Aorta (tissue), 5 donors: Measurements from ENCODE around the gene WDR20. TPM values are rescaled to one million over a fixed set of nuclear protein-coding genes. Genes with fewer than 3 reads are reported as not detected.
A peak's percentile ranks its signal among the peaks of the same experiment; 100 is the strongest.
"Not testable (repeated sequence)": the region's sequence is repeated elsewhere in the genome, so short reads cannot be mapped to it uniquely, and the experiment has no call there.

Source experiments
- ATAC-seq: fragments of 200-7000 bp; cut with Tn5 transposase; one replicate; pipeline ENCODE4 v1.9.1; 2022; ENCODE audit warnings: moderate library complexity; ENCODE audit not compliant: low FRiP score
- DNase-seq, 2 donors: peaks; one replicate each; pipeline ENCODE4 v3.0.0-alpha.2; 2020
- H3K27ac ChIP-seq, 2 donors: one replicate each; pipeline ENCODE4 v1.5.1; 2013; ENCODE audit warnings: low read length in 2 of 2, mild to moderate bottlenecking in 2 of 2, moderate library complexity in 2 of 2, control low read depth in 1 of 2, inconsistent platforms in 1 of 2, low read depth in 1 of 2
- H3K27me3 ChIP-seq, 2 donors: one replicate each; pipeline ENCODE4 v1.6.1; 2013; ENCODE audit warnings: control low read depth in 1 of 2, low read length in 1 of 2, mild to moderate bottlenecking in 1 of 2, moderate library complexity in 1 of 2; ENCODE audit not compliant: insufficient read depth in 2 of 2, control insufficient read depth in 1 of 2
- H3K36me3 ChIP-seq, 2 donors: one replicate each; pipeline ENCODE4 v1.6.1; 2013; ENCODE audit warnings: control low read depth in 1 of 2, low read length in 1 of 2, mild to moderate bottlenecking in 1 of 2; ENCODE audit not compliant: insufficient read depth in 2 of 2, control insufficient read depth in 1 of 2
- H3K4me1 ChIP-seq, 2 donors: one replicate each; pipeline ENCODE4 v1.6.1; 2013; ENCODE audit warnings: low read length in 2 of 2, control low read depth in 1 of 2, mild to moderate bottlenecking in 1 of 2, moderate library complexity in 1 of 2; ENCODE audit not compliant: insufficient read depth in 2 of 2, control insufficient read depth in 1 of 2
- H3K4me3 ChIP-seq, 2 donors: one replicate each; pipeline ENCODE4 v1.5.1; 2013; ENCODE audit warnings: low read length in 2 of 2, control low read depth in 1 of 2, mild to moderate bottlenecking in 1 of 2
- H3K9me3 ChIP-seq: one replicate; pipeline ENCODE4 v1.6.1; 2013; ENCODE audit warnings: mild to moderate bottlenecking, low read length; ENCODE audit not compliant: control insufficient read depth
- WGBS, 2 donors: extraction: QIAGEN DNeasy Blood & Tissue Kit; methylation state at CpG; one replicate each; pipeline ENCODE4 v1.1.7; 2013; 5-methylcytosine and 5-hydroxymethylcytosine counted together
- intact Hi-C, 2 donors: fragments of 100-400 bp; cut with DNase I; formaldehyde crosslinking; loops; one replicate each; pipeline versions ENCODE4 v1.14.2 to v1.15.0; 2022
- polyA plus RNA-seq, 2 donors: library from polyadenylated mRNA; stranded (reverse); fragments of 200-250 nt; gene quantifications; one replicate each; pipeline ENCODE4 v1.2.3, GENCODE V29; 2013
- total RNA-seq, 2 donors: library from RNA; stranded (reverse); fragmentation: NEBNext Ultra II Directional; extraction: Animal tissue kit (Norgen Biotek cat#: 25700); gene quantifications; one replicate each; pipeline ENCODE4 v1.2.1, GENCODE V29; 2021
- donor health status: healthy with polysubstance abuse.
- donor health status: Bipolar disorder and iron deficiency.
- donor health status: DM: no; HTN: no; CAD: no.
- donor health status: DM: no; HTN: no; CAD: no.
- donor health status: DM: yes; HTN: yes; CAD: no.

The WDR20 gene
- total and polyA plus RNA-seq, 4 donors = 6.6 to 35.0 (median 21.3) TPM

- no peaks in the 10 kb centered on the region for H3K4me1 ChIP-seq
- H3K9me3 ChIP-seq = no peaks in the 10 kb centered on the region
- ATAC-seq (no peak), DNase-seq (no peak)
- intact Hi-C loops = no loop called here
- no peak overlapping the region for H3K4me3 ChIP-seq
- no peaks in the 10 kb centered on the region for H3K27me3 ChIP-seq
- H3K27ac ChIP-seq = no peak overlapping the region
- WGBS, 2 donors = 70% methylated on average over 1 of the region's 1 CpG
- H3K36me3 ChIP-seq = no peaks in the 10 kb centered on the region
Observed at GRCh38 chr14:102121567-102121966, 18.1 kb upstream of the WDR20 start.

GRCh38 chr14:102124419-102124818, 15.3 kb upstream of the WDR20 start:
- Histone ChIP-seq H3K4me3 (no peak overlapping the region), H3K27ac (no peak overlapping the region), H3K4me1 (no peaks in the 10 kb centered on the region), H3K27me3 (no peaks in the 10 kb centered on the region), H3K36me3 (no peaks in the 10 kb centered on the region), H3K9me3 (no peaks in the 10 kb centered on the region)
- no peak for DNase-seq
- intact Hi-C loops = no loop called here
- ATAC-seq = no peak

- 78 to 86% methylated on average over 5 of the region's 5 CpGs for WGBS, 2 donors
- H3K4me1 ChIP-seq = no peaks in the 10 kb centered on the region
- no peak overlapping the region for H3K4me3 ChIP-seq
- intact Hi-C loops = no loop called here
- H3K27me3 ChIP-seq = no peaks in the 10 kb centered on the region
- ATAC-seq (no peak), DNase-seq (no peak)
- no peaks in the 10 kb centered on the region for H3K9me3 ChIP-seq
- H3K27ac ChIP-seq = no peak overlapping the region
- no peaks in the 10 kb centered on the region for H3K36me3 ChIP-seq
Observed at GRCh38 chr14:102125546-102125945, 14.2 kb upstream of the WDR20 start.

GRCh38 chr14:102126807-102127455, 12.8 kb upstream of the WDR20 start:
- ATAC-seq (no peak), DNase-seq (no peak)
- no peaks in the 10 kb centered on the region for H3K9me3 ChIP-seq
- no peaks in the 10 kb centered on the region for H3K27me3 ChIP-seq
- no peaks in the 10 kb centered on the region for H3K4me1 ChIP-seq
- 81 to 87% methylated on average over 5 of the region's 5 CpGs for WGBS, 2 donors
- no peak overlapping the region for H3K4me3 ChIP-seq
- H3K36me3 ChIP-seq = no peaks in the 10 kb centered on the region
- H3K27ac ChIP-seq = no peak overlapping the region
- intact Hi-C loops = no loop called here

GRCh38 chr14:102131741-102132140, 8.0 kb upstream of the WDR20 start:
- Histone ChIP-seq H3K4me3 (no peak overlapping the region), H3K4me1 (no peaks in the 10 kb centered on the region), H3K36me3 (no peaks in the 10 kb centered on the region), H3K27ac (no peak overlapping the region), H3K27me3 (no peaks in the 10 kb centered on the region), H3K9me3 (no peaks in the 10 kb centered on the region)
- intact Hi-C loops = no loop called here
- no peak for ATAC-seq
- WGBS, 2 donors = 78 to 81% methylated on average over 6 of the region's 6 CpGs
- no peak for DNase-seq

GRCh38 chr14:102134021-102134420, 5.7 kb upstream of the WDR20 start:
- H3K4me3 ChIP-seq, H3K27ac ChIP-seq, H3K27me3 ChIP-seq, H3K9me3 ChIP-seq, ATAC-seq, H3K4me1 ChIP-seq, DNase-seq, H3K36me3 ChIP-seq, intact Hi-C loops: not testable (repeated sequence)
- WGBS, 2 donors = 90% methylated on average over 9 of the region's 9 CpGs

GRCh38 chr14:102134719-102135118, 5.0 kb upstream of the WDR20 start:
- not testable (repeated sequence) for H3K4me1 ChIP-seq, H3K36me3 ChIP-seq, H3K27ac ChIP-seq, H3K27me3 ChIP-seq, DNase-seq, H3K4me3 ChIP-seq, H3K9me3 ChIP-seq, ATAC-seq
- intact Hi-C loops = loop anchor here in 1 of 2 donors (5.0 kb wide), 1 partner anchor 183 kb away; the partner anchor contains the start of gene ZNF839
- 90% methylated on average over 10 of the region's 10 CpGs for WGBS, 2 donors

GRCh38 chr14:102135456-102135855, 4.2 kb upstream of the WDR20 start:
- not testable (repeated sequence) for H3K4me3 ChIP-seq, ATAC-seq, DNase-seq, H3K4me1 ChIP-seq, H3K9me3 ChIP-seq, H3K27ac ChIP-seq, H3K36me3 ChIP-seq, H3K27me3 ChIP-seq
- WGBS, 2 donors = 98% methylated on average over 26 to 30 of the region's 30 CpGs
- intact Hi-C loops = loop anchor here in 1 of 2 donors (5.0 kb wide), 1 partner anchor 182 kb away; the partner anchor contains the start of gene ZNF839

- Histone ChIP-seq H3K9me3 (no peaks in the 10 kb centered on the region), H3K36me3 (no peaks in the 10 kb centered on the region), H3K4me1 (no peaks in the 10 kb centered on the region), H3K4me3 (peak overlapping the region in 1 of 2 donors; percentile 79), H3K27me3 (no peaks in the 10 kb centered on the region), H3K27ac (no peak overlapping the region)
- DNase-seq = no peak
- 17 to 22% methylated on average over 3 of the region's 3 CpGs for WGBS, 2 donors
- ATAC-seq = no peak
- intact Hi-C loops = loop anchor here in 1 of 2 donors (5.0 kb wide), 1 partner anchor 179 kb away; the partner anchor contains the start of gene ZNF839
Observed at GRCh38 chr14:102138535-102138934, 1.2 kb upstream of the WDR20 start.
